Vagina (tissue), 2 donors: ENCODE data around the gene ZNF44.

Experiments used
- CTCF ChIP-seq, 3 experiments: fragments of 450-650 bp in 2 of 3; fragments of 200-600 bp in 1 of 3; sonication (generic) in 1 of 3; IDR thresholded peaks; one replicate each; pipeline ENCODE4 v1.5.1; 2017 to 2019; ENCODE audit warnings: antibody characterized with exemption in 3 of 3, mild to moderate bottlenecking in 2 of 3, moderate library complexity in 2 of 3
- POLR2A ChIP-seq, 2 donors: fragments of 450-650 bp; IDR thresholded peaks; one replicate each; pipeline ENCODE4 v1.6.1; 2017; ENCODE audit warnings: antibody characterized with exemption in 2 of 2, mild to moderate bottlenecking in 2 of 2, moderate library complexity in 2 of 2

- no peak for TF ChIP-seq CTCF (IDR thresholded peaks at IDR 0.05)
- TF ChIP-seq POLR2A (IDR thresholded peaks at IDR 0.05), result peak in 1 of 2 donors; percentile 41
Measured at GRCh38 chr19:12294249-12295158, at the start of gene ZNF44.
